GM18520 (cell line): ENCODE measurements around the gene RAB5B.

Source experiments
- ATAC-seq: cut with Tn5 transposase; IDR thresholded peaks from one replicate; pipeline ENCODE4 v1.9.1; 2021; ENCODE audit not compliant: unreplicated experiment

The RAB5B gene, protein sequence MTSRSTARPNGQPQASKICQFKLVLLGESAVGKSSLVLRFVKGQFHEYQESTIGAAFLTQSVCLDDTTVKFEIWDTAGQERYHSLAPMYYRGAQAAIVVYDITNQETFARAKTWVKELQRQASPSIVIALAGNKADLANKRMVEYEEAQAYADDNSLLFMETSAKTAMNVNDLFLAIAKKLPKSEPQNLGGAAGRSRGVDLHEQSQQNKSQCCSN

DNA sequence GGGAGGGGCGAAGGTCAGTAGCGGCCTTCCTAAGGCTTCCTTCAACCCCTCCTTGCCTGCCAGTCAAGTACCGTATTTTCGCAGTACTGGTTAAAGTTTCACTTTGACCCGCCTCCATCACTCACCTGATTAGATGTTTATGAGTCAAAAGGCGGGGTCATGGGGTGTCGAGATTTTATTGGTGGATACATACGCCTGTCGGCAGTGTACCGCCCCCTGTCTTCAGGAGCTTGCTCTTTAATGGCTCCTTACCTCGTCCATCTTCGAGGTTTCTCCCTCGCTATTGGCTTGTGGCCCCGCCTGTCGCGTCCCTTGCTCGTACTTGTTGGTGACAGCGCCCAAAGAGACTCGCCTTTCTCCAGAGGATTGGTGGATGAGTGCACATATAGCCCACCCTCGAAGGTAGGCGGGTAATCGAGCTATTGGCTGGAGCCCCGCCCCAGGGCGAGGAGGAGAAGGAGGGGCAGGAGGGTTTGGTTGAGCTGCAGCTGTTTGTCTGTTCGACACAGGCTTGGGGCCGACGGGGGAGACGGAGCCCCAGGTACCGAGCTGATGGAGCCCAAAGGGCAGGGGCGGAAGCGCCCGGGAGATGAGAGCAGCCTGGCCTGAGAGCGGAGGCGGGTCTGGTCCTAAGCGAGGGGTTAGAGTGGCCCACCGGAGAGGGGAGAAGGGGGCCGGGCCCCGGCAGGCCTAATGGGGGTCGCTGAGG, at the start of gene RAB5B:
RAB5B (plus strand) TSS at position 480 of the 709 bp plus-strand sequence. CDS start 12,883 bp downstream, outside the sequence.
- ATAC-seq: peak; percentile 92

DNA sequence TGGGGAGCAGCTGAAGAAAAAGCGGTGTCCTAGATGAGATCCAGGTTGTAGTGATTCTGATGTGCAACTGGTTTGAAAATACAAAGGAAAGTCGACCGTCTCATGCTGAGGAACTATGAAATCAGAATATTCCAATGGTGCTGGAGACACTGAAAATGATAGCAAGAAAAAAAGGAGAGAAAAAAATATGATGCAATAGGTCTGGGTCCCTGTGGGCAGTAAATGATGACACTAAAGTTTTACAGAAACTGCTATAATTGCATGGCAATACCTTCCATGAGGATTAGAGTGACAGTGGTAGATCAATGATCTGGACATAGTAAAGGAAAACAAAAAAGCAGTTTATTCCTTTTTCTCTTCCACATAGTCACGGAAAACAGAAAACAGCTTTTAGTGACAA, 48.5 kb upstream of the RAB5B start:
- ATAC-seq: no peak

DNA sequence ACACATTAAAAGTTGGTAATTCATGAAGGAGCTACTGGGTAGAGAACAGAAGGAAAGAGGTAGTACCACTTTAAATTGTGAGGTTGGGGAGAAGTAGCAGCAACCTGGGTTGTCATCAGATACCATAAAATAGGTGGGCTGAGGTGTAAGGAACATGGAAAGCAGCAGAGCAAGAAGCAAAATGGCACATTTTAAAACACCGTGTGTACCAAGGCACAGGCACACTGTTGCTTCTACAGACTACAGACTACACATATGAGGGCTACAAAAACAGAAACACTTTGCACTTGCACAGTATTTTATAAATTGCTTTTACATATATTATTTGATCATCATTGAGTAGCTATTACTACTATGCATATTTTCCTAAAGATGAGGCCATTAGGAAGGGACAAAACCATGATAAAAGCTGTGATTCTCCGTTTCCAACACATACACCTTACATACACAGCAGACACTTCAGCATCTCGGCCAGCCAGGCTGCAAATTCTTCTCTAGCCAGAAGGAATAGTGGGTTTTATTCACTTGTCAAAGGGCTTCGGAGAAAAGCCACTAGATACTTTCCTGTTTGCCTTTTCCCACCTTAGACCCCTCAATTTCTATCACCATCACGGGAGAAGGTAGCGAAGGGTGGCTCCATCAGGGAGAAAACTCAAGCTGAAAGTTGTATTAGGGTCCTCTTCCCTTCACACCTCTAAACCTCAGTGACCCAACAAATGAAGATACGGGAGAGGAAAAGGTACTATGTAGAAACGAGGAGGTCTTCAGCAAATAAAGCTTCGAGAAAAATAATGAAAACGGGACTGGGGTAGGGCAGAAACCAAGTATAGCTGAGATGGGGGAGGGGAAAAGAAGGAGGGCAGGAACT, 47.8 kb upstream of the RAB5B start:
- no peak for ATAC-seq

DNA sequence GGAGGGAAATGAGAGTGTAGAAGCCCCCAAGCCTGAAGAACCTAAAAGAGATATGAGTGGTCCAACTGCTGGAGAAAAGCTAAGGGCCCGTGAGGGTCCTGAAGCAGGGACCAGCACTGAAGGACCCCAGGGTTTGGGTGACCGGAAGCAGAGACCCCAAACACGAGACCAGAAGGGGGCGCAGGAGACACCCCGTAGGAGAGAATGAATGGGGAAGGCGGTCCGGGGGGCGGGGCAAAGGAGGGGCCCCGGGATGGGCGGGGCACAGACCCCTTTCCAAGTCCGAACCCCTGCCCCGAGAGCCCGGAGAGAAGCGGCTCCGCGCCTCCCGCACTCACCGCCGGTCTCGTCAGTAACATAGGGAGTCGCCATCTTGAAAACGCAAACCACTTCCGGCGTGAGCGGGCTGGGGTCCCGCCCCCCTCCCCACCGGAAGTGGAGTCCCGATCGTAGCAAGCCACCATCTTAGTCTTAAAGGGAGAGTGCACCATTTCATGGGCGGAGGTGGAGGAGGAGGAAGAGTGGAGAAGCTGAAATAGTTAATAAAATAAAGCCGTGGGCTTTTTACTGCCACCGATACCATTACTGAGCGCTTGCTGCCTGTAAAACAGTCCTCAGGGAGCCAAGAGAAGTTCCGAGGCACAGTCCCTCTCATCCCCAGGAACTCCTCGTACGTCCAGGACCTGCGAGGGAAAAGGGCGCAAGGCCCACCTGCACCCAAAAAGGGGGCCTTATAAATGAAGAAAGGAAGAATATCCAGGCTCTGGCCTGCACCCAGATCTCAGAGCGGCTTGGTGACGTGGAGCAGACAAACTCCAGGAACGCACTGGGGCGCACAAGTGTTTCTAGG, 46.9 kb upstream of the RAB5B start:
- peak; percentile 34 for ATAC-seq

DNA sequence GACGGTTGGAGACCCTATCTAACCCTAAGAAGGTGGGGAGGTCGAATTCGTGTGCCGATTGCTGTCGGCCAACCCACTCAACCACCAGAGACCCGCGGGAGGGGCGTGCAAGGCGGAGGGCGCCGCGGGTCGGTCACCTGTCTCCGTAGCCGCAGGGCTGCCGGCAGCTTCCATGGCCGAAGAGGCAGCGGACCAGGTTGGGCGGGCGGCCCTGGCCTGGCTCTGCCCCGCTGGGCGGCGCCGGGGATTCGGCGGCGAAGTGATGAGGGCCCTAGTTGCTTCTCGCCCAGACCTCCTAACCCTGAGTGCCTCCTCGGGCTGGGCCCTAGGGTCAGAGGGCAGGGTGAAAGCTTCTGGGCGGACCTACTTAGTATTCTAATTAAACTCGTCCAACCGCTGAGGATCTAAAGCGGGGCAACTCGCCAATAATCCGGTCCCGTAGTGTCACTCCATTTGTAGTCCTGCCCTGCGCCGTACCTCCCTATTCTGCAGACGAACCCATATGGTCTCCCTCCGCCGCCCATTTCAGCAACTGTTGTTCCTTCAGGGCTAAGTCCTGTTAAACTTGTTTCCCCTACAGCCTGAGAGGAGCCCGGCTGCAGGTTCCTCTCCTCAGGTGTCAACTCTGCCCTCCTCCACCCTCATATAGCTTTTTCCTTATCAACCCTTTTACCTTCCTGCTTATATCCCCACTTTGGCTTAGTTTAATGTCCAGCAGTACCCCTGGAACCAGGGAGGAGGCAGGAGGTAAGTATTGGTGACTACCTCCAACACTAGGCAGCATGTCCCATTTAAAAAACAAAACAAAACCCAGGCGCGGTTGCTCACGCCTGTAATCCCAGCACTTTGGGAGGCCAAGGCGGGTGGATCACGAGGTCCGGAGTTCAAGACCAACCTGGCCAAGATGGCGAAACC, 46.0 kb upstream of the RAB5B start, which contains the start of gene PYM1:
PYM1 (minus strand) TSS at position 307 of the 915 bp plus-strand sequence; CDS start at position 174, 133 bp downstream.
- peak; percentile 32 for ATAC-seq

DNA sequence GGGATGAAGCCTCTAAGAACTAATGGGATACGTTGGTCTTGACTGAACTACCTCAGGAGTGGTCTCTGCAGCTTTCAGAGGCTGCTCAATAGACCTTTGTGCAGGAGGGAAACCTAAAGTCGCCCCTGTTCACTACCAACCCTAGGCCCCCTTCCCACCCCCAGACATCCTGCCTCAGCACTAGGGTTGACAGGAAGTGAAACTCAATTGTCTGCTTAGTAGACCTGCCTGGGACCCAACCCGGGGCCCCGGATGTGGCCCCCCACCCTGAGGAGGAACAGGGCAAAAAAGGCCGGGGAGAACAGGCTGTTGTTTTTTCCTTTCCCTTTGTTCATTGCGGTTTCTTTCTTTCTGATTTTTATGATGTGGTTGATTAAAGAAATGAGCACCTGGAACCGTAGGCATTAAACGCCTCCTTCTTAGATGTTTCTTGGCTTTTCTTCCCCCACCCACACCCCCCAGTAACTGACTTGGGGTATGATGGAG, 44.5 kb upstream of the RAB5B start:
- no peak for ATAC-seq

DNA sequence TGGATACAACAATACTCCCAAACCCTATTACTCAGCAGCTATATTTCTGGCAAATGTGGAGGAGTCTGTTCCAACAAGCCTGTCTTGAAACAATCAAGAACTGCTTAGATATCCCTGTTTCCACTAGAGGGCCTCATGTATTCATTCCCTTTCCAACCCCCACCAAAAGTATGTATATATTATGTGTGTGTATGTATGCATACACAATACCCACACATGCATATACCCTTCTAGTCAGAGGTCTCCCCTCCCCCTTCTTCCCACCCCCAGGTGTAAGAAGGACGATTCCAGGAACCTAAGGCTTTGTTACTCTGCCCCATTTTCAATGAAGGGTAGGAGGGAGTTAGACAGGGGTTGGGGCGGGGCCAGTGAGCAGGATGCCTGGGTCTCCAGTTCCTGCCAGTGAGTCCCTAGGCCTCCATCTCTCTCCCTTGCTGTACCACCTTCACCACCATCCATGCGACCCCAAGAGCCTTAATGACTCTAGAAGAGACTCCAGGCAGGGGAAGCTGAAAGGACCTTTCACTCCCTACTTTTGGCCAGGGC, 43.0 kb upstream of the RAB5B start, which contains the start of gene DGKA:
DGKA (plus strand) TSS at position 392 of the 546 bp plus-strand sequence. CDS start 5,342 bp downstream, outside the sequence.
- no peak for ATAC-seq

DNA sequence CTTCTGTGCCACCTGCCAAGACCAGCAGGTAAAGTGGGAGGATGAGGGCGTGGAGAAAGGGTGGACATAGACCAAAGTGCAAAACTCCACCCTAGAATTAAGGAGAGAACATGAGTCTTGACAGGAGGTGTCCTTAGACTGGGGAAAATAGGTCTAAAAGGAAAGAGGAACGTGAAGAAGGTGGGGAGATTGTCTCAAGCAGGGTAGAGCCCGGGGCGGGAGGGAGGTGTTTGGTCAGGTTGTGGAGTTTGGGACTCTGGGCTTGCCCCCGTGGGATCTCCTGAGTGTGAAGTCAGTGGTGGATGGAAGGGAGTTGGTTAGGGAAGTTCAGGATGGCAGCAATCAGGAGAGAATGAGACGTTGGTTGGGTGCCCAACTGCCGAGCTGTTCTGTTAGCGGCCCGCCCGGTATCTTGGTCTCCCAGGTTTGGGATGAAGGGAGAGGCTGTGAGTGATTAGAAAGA, 42.5 kb upstream of the RAB5B start:
- ATAC-seq: no peak

DNA sequence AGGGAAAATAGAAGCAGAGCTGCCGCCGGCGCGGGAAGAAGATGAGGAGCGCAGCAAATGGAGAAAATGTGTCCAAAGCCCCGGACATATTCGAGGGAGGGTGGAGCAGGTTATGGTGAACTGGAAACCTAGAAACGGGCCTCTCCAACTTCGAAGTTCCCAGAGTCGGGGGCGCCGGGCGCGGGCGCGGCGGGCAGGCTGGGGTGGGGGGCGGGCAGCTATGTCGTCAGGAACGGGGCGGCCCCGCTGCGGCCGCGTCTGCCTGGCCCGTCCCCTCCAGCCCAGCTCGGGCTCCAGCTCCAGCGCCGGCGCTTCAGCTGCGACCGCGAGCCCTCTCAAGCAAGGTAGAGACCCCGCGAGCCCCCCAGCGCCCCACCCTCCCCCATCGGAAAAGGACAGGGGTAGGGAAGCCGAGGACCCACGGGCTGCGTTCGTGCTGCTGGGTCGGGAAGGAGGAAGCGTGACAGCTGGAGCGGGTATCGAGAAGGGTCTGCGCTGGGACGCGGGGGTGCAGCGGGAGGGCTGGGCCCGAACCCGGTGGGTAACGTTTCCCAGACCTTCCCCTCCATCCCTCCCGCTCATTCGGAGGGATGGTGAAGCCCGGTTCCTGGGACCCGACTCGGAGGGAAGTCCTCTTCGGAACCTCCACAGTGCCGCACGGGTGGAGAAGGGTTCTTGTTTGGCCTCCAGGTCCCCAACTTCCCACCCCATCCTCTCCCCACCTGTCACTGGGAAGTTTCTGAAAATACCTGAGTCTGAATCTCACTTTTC, 41.9 kb upstream of the RAB5B start:
- ATAC-seq: no peak

DNA sequence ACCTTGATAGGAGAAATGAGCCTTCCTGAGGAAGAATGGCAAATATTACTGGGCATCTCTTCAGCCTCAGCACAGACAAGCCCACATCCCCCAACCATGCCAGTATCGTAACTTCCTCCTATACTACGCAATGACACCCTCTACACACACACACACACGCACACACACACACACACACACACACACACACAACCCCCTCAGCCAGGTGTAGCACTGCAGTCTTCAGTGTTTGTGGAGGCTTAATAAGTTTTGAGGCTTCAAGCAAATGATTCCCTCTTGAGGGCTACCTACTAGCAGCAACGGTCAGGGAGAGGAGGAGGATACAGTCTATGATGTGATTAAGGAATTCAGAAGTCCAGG, 41.3 kb upstream of the RAB5B start:
- no peak for ATAC-seq

DNA sequence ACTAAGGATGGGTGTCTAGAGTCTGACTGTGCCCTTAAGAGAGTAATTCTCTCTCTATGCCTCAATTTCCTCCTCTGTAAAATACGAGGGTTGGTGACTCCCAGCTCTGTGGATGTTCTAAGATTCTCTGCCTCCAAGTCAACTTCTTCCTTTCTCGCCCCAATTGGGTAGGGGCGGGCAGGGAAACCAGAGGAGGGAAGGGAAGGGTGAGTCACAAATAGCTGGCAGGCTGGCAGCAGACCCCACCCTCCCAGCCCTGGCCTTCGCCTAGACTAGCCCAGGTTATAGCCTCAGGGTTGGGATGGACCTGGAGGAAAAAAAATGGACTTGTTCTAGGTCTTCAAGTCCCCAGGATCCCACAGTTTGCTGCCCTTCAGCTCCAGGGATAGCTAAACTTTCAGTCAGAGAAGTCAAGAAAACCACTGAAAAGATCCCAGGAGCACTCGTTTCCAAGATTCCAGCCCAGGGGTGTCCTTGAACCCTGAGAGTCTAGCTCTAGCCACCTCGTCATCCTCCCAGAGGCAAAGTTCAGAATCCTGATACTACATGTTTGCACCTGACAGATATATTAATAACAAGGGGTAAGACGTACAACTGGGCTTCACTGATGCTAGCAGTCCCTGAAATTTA, 40.6 kb upstream of the RAB5B start:
- no peak for ATAC-seq

DNA sequence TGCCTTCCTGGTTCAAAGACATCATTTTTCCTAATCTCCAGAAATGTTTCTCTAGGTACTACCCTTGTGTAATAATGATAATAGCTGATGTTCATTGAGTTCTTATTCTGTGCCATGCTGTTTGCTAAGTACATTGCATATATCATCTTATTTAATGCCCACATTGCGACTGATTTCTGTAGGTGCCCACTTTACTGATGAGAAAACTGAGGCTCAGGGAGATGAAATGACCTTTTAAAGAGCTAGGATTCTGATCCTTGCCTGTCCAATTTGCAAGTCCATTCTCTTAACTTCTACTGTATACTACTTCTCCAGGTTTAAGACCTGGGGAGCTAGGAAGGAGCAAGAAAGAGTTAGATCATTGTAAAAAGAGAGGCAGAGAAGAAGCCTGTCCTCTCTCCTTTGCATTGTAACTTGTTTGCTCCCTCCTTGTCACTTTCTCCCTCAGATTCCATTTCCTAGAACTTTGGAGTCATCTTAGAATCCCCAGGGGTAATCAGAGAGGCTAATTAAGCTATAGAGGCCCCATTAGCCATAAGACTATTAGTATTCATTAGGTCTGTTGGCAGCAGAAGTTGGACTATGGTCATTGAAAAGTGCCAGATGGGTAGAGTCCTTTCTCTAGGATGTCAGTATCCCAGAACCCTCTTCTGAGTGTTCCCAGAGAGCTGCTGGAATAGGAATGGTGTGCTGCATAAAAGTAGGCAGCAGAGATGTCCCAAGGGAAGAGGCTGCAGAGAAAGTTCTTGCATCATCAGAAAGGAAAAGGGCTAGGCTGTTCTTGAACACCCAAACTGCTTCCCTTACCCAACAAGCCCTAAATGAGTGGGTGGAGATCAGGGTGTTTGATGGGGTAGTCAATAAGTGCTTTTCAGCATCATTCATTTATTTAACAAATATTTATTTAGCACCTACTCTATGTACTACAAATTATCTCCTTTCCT, 39.8 kb upstream of the RAB5B start:
- no peak for ATAC-seq

DNA sequence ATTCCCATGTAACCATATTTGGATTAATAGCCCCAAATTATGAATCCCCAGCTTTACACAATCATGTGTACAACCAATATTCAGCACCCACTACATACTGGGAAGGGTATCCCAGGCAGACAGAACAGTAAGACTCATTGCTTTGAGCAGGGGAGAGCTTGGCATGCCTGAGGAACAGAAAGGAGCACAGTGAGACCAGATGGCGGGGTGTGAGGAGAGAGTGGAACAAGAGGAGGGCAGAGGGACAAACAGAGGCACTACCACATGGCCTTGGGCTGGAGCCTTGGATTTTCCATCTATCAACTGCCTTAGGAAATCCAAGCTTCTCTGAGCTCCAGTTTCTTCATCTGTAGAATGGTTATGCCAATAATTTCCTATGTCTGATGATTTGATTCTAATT, 39.1 kb upstream of the RAB5B start:
- ATAC-seq: no peak

DNA sequence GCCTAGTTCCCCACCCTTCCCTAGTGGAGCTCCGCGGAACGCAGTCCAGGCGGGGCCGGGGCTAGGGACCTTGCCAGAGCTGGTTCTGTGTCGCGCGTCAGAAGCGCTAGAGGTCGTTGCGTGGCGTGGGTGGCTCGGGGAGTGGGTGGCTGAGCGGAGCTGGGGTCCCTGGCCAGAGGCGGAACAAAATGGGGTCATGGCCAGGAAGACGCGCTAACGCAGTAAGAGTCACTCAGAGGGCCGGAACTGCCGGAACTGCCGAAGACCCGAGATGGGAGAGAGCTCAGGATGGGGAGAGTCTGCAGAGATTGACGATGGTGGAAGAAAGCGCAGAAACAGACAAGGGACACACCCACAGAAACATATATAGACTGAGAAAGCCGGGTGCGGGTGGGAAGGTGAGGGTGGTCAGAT, 38.1 kb upstream of the RAB5B start:
- no peak for ATAC-seq

DNA sequence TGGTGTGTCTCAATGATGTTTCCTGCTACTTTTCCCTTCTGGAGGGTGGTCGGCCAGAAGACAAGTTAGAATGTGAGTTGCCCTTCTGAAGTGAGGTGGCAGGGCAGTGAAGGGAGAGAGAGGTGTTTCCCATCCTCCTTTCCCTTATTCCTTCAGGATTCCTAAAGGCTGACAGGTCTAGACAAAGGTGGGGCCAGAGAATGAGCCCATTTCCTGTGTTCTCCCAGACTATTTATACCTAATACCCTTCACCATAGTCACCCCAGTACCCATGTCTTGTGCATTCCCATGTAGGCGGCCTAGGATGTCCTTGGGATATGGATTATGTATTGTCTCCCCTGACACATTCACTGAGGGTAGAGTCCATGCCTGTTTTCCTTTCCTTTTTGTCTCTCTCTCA, 35.9 kb upstream of the RAB5B start:
- no peak for ATAC-seq

DNA sequence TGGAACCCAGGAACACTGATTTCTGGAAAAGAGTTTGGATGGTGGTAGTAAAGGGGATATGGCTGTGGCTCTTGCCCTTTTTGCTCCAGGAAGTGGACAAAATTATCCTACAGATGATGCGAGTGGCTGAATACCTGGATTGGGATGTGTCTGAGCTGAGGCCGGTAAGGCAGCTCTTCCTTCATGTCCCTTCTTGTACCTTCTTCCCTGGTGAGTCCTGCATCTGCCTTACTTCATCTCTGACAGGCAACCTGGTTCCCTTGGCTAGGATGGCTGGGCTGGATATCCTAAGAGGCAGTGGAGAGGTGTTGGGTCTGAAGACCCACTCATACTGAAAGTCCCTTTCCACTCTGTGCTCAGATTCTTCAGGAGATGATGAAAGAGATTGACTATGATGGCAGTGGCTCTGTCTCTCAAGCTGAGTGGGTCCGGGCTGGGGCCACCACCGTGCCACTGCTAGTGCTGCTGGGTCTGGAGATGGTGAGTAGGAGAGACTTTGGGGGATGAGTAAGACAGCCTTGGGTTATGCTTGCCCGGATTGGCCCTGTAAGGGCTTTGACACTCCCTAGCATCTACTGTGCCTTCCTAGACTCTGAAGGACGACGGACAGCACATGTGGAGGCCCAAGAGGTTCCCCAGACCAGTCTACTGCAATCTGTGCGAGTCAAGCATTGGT, 34.9 kb upstream of the RAB5B start:
- ATAC-seq: no peak
